Prostate gland (tissue), 2 donors: ENCODE measurements around the gene NEK2.
"Not testable (repeated sequence)": the region's sequence is repeated elsewhere in the genome, so short reads cannot be mapped to it uniquely, and the experiment has no call there.

Experiments
- CTCF ChIP-seq, 4 experiments: fragments of 200-600 bp in 2 of 4; fragments of 450-650 bp in 2 of 4; sonication (generic) in 2 of 4; IDR thresholded peaks; 1 replicate in 3 of 4; 2 replicates in 1 of 4; pipeline ENCODE4 v1.5.1; 2016 to 2019; ENCODE audit warnings: antibody characterized with exemption in 4 of 4, mild to moderate bottlenecking in 2 of 4, moderate library complexity in 2 of 4
- POLR2A ChIP-seq: fragments of 450-650 bp; IDR thresholded peaks from one replicate; pipeline ENCODE4 v1.6.1; 2016; ENCODE audit warnings: antibody characterized with exemption, mild to moderate bottlenecking
- POLR2AphosphoS5 ChIP-seq: sonication (generic); formaldehyde crosslinking; IDR thresholded peaks from one replicate; pipeline ENCODE4 v1.6.1; 2017; ENCODE audit warnings: antibody characterized with exemption

GRCh38 chr1:211645601-211646000, 29.8 kb downstream of the NEK2 start:
- TF ChIP-seq CTCF (IDR thresholded peaks at IDR 0.05); POLR2A; POLR2AphosphoS5: not testable (repeated sequence)
